ENCODE results near the gene WDFY4. TPM values are rescaled to one million over a fixed set of nuclear protein-coding genes. Genes with fewer than 3 reads are reported as not detected.

Gene WDFY4
- total and polyA plus RNA-seq, 2 of the 13 experiments (the other 11 are each of a cell fraction or from before 2014, with no cell fraction given) = not detected

- no peak for TF ChIP-seq STAT6 (CRISPR knock-in tag; IDR thresholded peaks at IDR 0.05; ENCODE audit: borderline replicate concordance)
Measured at GRCh38 chr10:48926764-48927540, 242.3 kb downstream of the WDFY4 start (continued).

GRCh38 chr10:48929413-48929990 lies 244.8 kb downstream of the WDFY4 start:
- WGBS (ENCODE audit: low lambda C conversion rate) = 1% methylated on average over 5 of the region's 5 CpGs
- ChIA-PET CTCF (ENCODE audit: low intra/inter-chr PET ratio, low total read pairs) (no interaction called here), POLR2A (no interaction called here)
- intact Hi-C loops (cut with micrococcal nuclease; ENCODE audit: unreplicated experiment) (no loop called here), in situ Hi-C loops (cut with HindIII; ENCODE audit: extremely low pct_ligation_motif_present, low pct_unique_long_range_greater_than_20kb) (no loop called here)
- Histone ChIP-seq H3K79me2 (ENCODE audit: insufficient read depth, low read length) (no peaks in the 10 kb centered on the region), H3K27ac (ENCODE audit: extremely low read length, insufficient read depth, low read length) (no peak overlapping the region), H2AFZ (ENCODE audit: low read length) (no peak overlapping the region), H3K4me2 (ENCODE audit: low read depth, low read length) (no peak overlapping the region), H3K36me3 (replicated peaks in 1 of 2; ENCODE audit: control insufficient read depth in 1 of 2, insufficient read depth in 2 of 2, low read length in 2 of 2) (no peaks in the 10 kb centered on the region), H3K9me3 (ENCODE audit: low read length) (no peaks in the 10 kb centered on the region), H4K20me1 (ENCODE audit: insufficient read depth, low read length) (no peaks in the 10 kb centered on the region), H3K27me3 (ENCODE audit: control insufficient read depth in 1 of 2, insufficient read depth in 2 of 2, low read length in 2 of 2) (peaks cover 0 to 6% of the 10 kb centered on the region in 2 experiments; a peak in 1 of 5 replicates), H3K4me1 (ENCODE audit: insufficient read depth, low read length) (no peaks in the 10 kb centered on the region), H3K9ac (ENCODE audit: insufficient read depth, low read depth, low read length) (no peak overlapping the region), H3K4me3 (replicated peaks in 1 of 3; ENCODE audit: insufficient read depth in 1 of 3, low read depth in 2 of 3, low read length in 3 of 3) (no peak overlapping the region)
- no peak for FAIRE-seq
- BruUV-seq (replicated peaks) = no TSS peak
- no peak for DNase-seq (ENCODE audit: low spot score)
- no peak for ATAC-seq
- TF ChIP-seq ARID5B (CRISPR knock-in tag; IDR thresholded peaks at IDR 0.05) (no peak), MNT (IDR thresholded peaks at IDR 0.05) (no peak), ETV6 (CRISPR knock-in tag; conservative IDR thresholded peaks at IDR 0.05) (no peak), CHD4 (IDR thresholded peaks at IDR 0.05; ENCODE audit: borderline replicate concordance, low read length) (no peak), ZNF430 (CRISPR knock-in tag; IDR thresholded peaks at IDR 0.05) (no peak), ZNF564 (CRISPR knock-in tag; IDR thresholded peaks at IDR 0.05) (no peak), ZNF547 (CRISPR knock-in tag; IDR thresholded peaks at IDR 0.05) (no peak), SATB2 (CRISPR knock-in tag; IDR thresholded peaks at IDR 0.05) (no peak), REPIN1 (CRISPR knock-in tag; IDR thresholded peaks at IDR 0.05; ENCODE audit: borderline replicate concordance, low read depth) (no peak), BORCS8-MEF2B (CRISPR knock-in tag; IDR thresholded peaks at IDR 0.05) (no peak), ARNT2 (CRISPR knock-in tag; IDR thresholded peaks at IDR 0.05; ENCODE audit: low read depth) (no peak), SNAPC5 (CRISPR knock-in tag; IDR thresholded peaks at IDR 0.05; ENCODE audit: borderline replicate concordance) (no peak), YY1 (IDR thresholded peaks at IDR 0.05; ENCODE audit: insufficient read depth, insufficient replicate concordance, low read depth, low read length) (no peak)

Measured in HepG2 (cell line).